Rectal smooth muscle tissue (tissue), 1 donor: ENCODE measurements around the gene ITGA3.
"Not testable (repeated sequence)": the region's sequence is repeated elsewhere in the genome, so short reads cannot be mapped to it uniquely, and the experiment has no call there.

Experiments used
- H3K27ac ChIP-seq: one replicate; pipeline ENCODE4 v1.7.0; 2013; ENCODE audit warnings: low read depth, low read length, inconsistent platforms
- H3K27me3 ChIP-seq: one replicate; pipeline ENCODE4 v1.7.0; 2013; ENCODE audit warnings: low read length; ENCODE audit not compliant: control insufficient read depth, insufficient read depth
- H3K36me3 ChIP-seq: one replicate; pipeline ENCODE4 v1.7.0; 2013; ENCODE audit warnings: low read length; ENCODE audit not compliant: control insufficient read depth, insufficient read depth
- H3K4me1 ChIP-seq: one replicate; pipeline ENCODE4 v1.7.0; 2013; ENCODE audit warnings: low read length; ENCODE audit not compliant: control insufficient read depth, insufficient read depth
- H3K4me3 ChIP-seq: one replicate; pipeline ENCODE4 v1.7.0; 2013; ENCODE audit warnings: low read length
- H3K9ac ChIP-seq: one replicate; pipeline ENCODE4 v1.7.0; 2013; ENCODE audit warnings: low read length

ITGA3 gene

DNA sequence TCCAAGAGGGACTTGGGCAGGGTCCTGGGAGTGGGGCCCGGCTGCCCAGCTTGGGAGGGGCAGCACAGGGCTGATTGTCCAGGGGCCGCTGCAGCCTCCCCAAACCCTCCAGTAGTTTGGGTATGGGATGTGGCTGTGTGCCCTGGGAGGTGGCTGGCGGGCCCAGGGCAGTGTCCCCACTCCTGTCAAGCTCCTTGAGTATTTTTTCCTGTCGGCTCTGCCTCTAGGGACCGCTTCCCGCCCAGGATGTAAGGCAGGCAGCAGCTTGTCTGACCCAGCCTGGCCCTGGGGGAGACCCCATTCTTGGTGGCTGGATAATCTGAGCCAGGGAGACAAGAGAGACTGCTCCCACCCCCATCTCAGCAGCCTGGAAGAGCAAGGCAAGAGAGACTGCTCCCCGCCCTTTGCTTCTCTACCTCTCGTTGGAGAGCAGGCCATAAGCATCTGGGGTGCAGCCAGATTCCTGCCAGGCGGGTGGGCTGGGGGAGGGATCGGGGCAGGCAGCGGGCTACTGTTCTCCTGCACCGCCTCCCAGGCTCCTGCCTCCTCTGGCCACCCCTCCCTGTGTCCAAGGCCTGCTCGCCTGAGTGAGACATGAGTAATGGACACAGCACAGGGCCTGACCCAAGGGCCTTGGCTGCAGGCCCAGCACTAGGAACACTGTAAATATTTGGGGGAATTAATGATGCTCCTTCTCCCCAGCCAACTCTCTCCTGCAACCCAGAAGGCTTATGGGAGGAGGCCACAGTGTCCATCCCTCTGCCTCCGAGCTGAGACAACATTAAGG is 18.4 kb upstream of the ITGA3 start:
- Histone ChIP-seq H3K27me3 (no peaks in the 10 kb centered on the region), H3K9ac (no peak overlapping the region), H3K4me1 (peaks cover 24% of the 10 kb centered on the region), H3K36me3 (no peaks in the 10 kb centered on the region), H3K4me3 (no peak overlapping the region), H3K27ac (peak overlapping the region; percentile 80)

DNA sequence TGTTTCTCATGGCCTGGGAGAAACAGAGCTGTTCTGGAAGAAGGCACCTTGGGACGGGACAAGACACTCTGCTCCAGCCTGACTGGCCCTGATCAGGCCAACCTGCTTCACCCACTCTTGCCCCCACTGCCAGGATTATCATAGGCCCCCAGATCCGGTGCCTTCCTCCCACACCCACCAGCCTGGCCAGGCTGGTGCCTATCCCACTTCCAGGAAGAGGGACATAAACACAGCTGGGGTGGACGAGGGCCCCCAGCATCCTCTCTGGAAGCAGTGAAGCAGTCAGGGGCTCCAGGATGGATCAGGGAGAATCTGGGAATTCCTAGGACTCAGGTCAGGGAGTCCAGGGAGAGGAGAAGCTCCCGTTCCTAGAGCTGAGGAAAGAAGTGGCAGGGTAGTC is 16.9 kb upstream of the ITGA3 start:
- no peak overlapping the region for H3K27ac ChIP-seq
- no peaks in the 10 kb centered on the region for H3K27me3 ChIP-seq
- H3K9ac ChIP-seq = no peak overlapping the region
- no peak overlapping the region for H3K4me3 ChIP-seq
- no peaks in the 10 kb centered on the region for H3K36me3 ChIP-seq
- peaks cover 24% of the 10 kb centered on the region for H3K4me1 ChIP-seq

DNA sequence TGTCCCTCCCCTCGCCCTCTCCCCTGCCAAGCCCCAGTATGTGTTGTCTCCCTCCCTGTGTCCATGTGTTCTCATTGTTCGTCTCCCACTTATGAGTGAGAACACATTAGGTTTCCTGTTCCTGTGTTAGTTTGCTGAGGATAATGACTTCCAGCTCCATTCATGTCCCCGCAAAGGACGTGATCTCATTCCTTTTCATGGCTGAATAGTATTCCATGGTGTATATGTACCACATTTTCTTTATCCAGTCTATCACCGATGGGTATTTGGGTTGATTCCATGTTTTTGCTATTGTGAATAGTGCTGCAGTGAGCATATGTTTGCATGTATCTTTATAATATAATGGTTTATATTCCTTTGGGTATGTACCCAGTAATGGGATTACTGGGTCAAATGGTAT is 15.4 kb upstream of the ITGA3 start:
- peaks cover 24% of the 10 kb centered on the region for H3K4me1 ChIP-seq
- H3K27me3 ChIP-seq, H3K27ac ChIP-seq, H3K4me3 ChIP-seq, H3K36me3 ChIP-seq, H3K9ac ChIP-seq: not testable (repeated sequence)

DNA sequence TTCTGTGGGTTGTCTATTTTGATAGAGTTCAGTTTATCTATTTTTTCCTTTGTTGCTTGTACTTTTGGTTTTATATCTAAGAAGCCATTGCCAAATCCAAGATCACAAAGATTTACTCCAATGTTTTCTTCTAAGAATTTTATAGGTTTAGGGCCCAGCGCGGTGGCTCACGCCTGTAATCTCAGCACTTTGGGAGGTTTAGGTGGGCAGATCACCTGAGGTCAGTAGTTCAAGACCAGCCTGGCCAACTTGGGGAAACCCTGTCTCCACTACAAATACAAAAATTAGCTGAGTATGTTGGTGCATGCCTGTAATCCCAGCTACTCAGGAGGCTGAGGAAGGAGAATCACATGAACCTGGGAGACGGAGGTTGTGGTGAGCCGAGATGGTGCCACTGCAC is 13.7 kb upstream of the ITGA3 start:
- Histone ChIP-seq H3K9ac (no peak overlapping the region), H3K4me1 (peaks cover 7% of the 10 kb centered on the region), H3K27me3 (no peaks in the 10 kb centered on the region)

DNA sequence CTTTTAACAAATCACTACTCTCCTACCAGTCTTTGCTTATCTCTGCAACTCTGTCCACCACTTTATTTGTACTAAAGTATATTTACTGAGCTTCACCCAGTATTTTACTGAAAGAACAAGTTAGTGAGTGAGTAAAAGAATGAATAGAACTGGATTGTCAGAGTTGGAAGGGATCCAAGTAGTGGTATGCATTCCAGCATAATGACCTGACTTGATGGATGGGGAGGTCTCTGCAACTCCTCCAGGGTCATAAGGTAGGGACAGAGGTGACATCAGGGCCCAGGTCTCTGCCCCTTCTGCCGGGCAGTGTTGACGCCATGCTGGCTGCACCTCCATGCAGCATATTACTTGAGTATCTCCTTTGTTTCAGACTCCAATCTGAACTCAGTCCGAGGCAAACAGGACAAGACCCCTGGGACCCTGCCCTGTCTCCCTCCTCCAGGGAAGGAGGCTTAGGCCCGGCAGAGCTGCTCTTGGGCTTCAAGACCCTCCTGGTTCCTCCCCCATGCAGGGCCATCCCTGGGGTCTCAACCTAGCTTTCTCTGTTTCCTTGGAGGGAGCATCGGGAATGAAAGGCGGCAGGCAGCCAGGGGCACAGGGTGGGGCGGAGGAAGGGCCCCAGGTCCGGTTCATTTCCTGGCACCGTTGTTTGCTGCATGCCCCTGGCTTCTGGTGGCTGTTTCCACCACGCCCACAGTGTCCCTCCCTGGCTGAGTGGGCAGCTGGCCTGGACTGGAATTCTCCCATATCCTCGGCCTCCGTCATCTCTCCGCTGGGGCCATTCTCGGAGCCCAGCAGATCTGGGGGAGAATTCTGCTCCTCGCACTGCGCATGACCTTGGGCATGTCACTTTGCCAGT is 12.4 kb upstream of the ITGA3 start:
- Histone ChIP-seq H3K4me3 (no peak overlapping the region), H3K4me1 (no peaks in the 10 kb centered on the region), H3K27me3 (no peaks in the 10 kb centered on the region), H3K27ac (no peak overlapping the region), H3K36me3 (no peaks in the 10 kb centered on the region), H3K9ac (no peak overlapping the region)

More for the DNA sequence above, 13.7 kb upstream of the ITGA3 start:
- Histone ChIP-seq H3K4me3 (no peak overlapping the region), H3K27ac (no peak overlapping the region), H3K36me3 (no peaks in the 10 kb centered on the region)

DNA sequence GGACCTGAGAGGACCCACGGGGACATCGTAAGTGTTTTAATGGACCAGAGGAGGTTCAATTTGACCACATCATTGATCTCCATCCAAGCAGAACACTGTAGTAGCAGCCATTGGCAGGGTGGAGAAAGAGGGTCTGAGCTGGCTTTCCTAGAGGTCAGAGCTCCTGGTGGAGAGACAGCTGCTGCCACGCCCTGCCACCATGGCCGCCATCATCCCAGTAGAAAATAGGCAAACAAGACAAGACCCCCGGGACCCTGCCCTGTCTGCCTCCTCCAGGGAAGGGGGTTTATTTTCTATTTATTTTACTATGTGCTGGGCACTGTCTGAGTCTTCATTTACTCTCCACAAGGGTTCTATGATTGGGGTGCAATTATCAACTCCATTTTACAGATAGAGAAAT is 11.4 kb upstream of the ITGA3 start:
- Histone ChIP-seq H3K4me1 (no peaks in the 10 kb centered on the region), H3K27me3 (no peaks in the 10 kb centered on the region), H3K27ac (no peak overlapping the region)

DNA sequence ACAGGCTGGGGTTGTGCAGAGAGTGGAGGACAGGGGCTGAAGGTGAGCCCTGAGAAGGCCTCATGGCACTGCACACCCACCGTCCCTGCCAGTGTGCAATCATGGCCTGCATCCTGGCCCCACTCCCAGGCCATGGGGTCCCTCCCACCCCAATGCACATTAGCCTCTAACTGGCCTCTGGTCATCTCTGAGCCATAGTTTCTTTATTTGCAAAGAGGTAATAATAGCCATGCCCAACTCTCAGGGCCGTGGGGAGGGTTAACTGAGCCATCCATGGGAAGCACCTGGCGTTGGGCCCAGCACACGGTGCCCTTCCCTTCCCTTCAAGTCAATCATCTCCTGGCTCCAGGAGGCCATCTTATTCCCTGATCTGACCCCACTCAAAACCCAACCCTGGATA is 10.8 kb upstream of the ITGA3 start:
- no peaks in the 10 kb centered on the region for H3K4me1 ChIP-seq
- no peak overlapping the region for H3K27ac ChIP-seq
- no peak overlapping the region for H3K4me3 ChIP-seq
- no peak overlapping the region for H3K9ac ChIP-seq
- no peaks in the 10 kb centered on the region for H3K27me3 ChIP-seq
- H3K36me3 ChIP-seq = no peaks in the 10 kb centered on the region

More for the DNA sequence above, 11.4 kb upstream of the ITGA3 start:
- Histone ChIP-seq H3K9ac (no peak overlapping the region), H3K4me3 (no peak overlapping the region), H3K36me3 (no peaks in the 10 kb centered on the region)

DNA sequence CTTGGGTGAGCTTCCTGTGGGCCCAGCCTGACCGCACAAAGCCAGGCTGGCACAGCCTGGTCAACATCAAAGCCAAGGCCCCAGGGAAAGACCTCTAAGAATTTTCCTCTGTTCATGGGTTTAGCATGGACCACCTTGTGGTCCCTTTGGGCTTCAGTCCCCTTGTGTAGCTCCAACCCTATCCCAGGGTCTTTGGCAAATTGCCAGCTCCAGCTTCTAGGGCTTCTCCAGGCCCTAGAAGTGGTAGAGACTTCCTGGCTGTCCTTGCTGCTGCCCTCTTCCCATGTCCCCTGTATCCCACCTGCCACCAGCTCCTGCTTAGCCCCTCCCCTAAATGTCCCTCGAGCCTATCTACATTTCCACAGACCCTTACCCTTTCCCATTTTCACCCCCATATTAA is 9.7 kb upstream of the ITGA3 start:
- Histone ChIP-seq H3K4me3 (no peak overlapping the region), H3K27ac (no peak overlapping the region), H3K4me1 (no peaks in the 10 kb centered on the region), H3K9ac (no peak overlapping the region), H3K27me3 (no peaks in the 10 kb centered on the region), H3K36me3 (no peaks in the 10 kb centered on the region)

DNA sequence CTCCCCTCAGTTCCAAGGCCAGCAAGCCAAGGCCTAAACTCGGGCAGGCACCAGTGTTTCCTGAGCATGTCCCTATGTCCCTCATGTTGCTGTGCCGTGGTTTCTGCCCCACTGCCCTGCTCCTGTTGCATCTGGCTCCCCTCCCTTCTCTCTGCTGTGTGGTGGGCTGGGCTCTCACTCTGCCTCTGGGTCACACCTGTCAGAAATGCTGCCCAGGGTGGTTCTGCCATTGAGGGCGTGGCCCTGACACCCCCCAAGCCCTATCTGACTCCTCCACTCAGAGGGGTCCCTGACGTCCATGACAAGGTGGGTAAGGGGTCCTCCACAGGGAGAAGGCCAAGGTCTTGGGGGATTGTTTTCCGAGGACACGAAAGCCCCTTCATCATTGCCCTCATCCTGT is 9.2 kb upstream of the ITGA3 start:
- Histone ChIP-seq H3K9ac (no peak overlapping the region), H3K27ac (no peak overlapping the region), H3K4me1 (no peaks in the 10 kb centered on the region), H3K4me3 (no peak overlapping the region), H3K27me3 (no peaks in the 10 kb centered on the region), H3K36me3 (no peaks in the 10 kb centered on the region)

DNA sequence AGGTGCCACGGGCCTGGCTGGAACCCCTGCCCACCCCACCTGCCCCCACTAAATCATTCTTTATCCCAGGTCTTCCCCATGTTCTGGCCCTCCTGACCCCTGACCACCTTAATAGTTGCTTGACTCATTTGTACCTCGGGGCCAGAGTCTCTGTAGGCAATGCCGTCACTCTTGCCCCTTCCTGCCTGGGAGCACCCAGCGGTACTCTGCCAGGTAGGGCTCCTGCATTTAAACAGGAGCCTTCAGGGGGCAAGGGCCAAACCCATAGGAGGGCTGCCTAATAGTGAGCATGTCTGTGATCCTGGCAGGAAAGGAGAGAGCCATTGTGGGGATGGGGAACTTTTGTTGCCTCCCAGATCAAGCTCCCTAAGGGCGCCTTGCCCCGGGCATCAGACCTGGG is 8.8 kb upstream of the ITGA3 start:
- Histone ChIP-seq H3K27ac (no peak overlapping the region), H3K4me3 (no peak overlapping the region), H3K9ac (no peak overlapping the region), H3K27me3 (no peaks in the 10 kb centered on the region), H3K36me3 (no peaks in the 10 kb centered on the region), H3K4me1 (no peaks in the 10 kb centered on the region)

DNA sequence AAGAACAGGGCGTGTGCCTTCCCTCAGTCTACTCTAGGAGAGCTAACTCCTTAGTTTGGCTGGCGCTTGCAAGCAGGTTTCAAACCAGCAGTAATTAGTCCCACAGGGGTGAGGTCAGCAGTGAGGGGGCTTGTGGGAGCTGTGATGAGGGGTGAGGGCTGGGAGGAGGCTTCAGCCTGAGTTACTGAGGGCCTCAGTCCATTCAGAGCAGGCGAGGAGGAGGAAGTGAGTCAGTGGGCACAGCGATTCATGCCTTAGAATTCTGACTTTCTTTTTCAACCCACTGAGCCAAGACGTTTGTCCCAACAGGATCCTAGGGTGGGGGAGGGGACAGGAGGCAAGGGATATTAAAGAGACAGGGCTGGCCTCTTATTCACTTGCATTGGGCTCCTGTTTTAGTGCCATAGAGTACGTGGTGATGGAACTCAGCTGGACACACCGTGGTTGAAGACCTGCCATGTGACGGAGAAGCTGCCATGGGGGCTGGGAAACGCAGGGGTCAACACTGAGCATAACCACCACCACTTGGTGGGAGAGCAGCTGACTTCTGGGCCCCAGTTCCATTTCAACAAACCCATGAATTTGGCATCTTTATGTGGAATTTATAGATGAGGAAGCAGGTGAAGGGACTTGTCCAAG is 8.3 kb upstream of the ITGA3 start:
- Histone ChIP-seq H3K36me3 (no peaks in the 10 kb centered on the region), H3K27ac (no peak overlapping the region), H3K4me1 (no peaks in the 10 kb centered on the region), H3K4me3 (no peak overlapping the region), H3K9ac (no peak overlapping the region), H3K27me3 (no peaks in the 10 kb centered on the region)

DNA sequence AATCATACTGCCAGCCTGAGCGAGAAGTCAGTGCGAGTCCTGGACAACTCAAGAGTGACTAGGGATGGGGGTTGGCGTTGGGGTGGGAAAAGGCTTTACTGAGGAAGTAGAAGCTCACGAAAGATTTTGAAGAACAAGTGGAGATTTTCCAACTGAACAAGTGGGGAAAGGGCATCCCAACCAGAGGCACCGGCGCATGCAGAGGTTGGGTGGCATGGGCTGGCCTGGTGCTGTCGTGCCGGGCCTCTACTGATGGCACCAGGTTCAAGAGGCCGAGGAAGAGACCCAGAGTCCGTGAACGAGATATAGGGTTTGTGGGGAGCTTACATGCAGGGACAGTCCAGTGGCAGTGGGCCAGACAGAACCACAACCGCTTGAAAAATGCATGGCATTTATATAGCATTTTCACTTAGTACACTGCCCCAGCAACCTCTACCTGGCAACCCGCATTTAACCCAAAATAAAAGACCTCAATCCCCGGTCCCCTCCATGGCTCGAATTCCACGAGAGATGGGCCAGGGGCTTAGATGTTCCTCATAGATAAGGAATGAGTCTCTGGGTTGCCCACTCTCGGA is 7.7 kb upstream of the ITGA3 start:
- Histone ChIP-seq H3K4me3 (no peak overlapping the region), H3K27me3 (no peaks in the 10 kb centered on the region), H3K4me1 (no peaks in the 10 kb centered on the region), H3K27ac (no peak overlapping the region), H3K36me3 (no peaks in the 10 kb centered on the region), H3K9ac (no peak overlapping the region)
